ENCODE results near the gene SPN. TPM values are rescaled to one million over a fixed set of nuclear protein-coding genes. Genes with fewer than 3 reads are reported as not detected.
A peak's percentile ranks its signal among the peaks of the same experiment; 100 is the strongest.

SPN gene
- total and polyA plus RNA-seq, 9 of the 15 experiments (the other 6 are each of a cell fraction or from before 2014, with no cell fraction given), result 24.3 to 225 (median 79.4) TPM

DNA sequence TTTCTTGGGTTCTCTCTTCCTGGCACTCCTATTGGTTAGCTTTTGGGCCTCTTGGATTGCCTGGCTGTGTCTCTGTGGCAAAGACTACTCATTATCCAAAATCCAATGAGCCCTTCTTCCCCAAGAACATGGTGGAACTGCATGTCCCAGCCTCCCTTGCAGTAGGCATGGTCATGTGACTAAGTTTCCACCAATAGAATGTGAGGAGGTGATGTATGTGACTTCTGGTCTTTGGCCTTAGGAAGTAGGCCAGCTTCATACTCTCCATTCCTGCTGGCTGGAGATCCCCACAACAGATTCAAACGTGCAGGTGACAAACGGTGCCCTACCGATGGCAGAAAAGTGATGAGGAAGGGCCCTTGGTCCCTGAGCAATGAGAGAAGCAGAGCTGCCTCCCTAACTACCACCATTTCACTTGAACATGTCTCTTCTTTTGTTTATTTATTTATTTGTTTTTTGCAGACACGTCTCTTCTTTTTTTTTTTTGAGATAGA is 17.3 kb upstream of the SPN start (continued):
- TF ChIP-seq HMGN3 (IDR thresholded peaks at IDR 0.05; ENCODE audit: borderline replicate concordance, extremely low read depth, insufficient read length, low read depth, low read length) (no peak), HDAC6 (IDR thresholded peaks at IDR 0.05; ENCODE audit: low read depth, low read length) (no peak), KAT7 (CRISPR knock-in tag; IDR thresholded peaks at IDR 0.05; ENCODE audit: borderline replicate concordance) (no peak), JUND (IDR thresholded peaks at IDR 0.05; ENCODE audit: borderline replicate concordance, low read depth, low read length) (peak; percentile 28; the same call in 1 of the 2 replicates), JUND (tag; IDR thresholded peaks at IDR 0.05; ENCODE audit: borderline replicate concordance, low read depth, low read length) (no peak; the same call in 2 of the 3 replicates), PHTF2 (CRISPR knock-in tag; IDR thresholded peaks at IDR 0.05) (no peak), ETS2 (tag; IDR thresholded peaks at IDR 0.05; ENCODE audit: borderline replicate concordance, poor library complexity, severe bottlenecking) (no peak), RFX5 (IDR thresholded peaks at IDR 0.05; ENCODE audit: low read depth, low read length) (no peak), HNRNPUL1 (IDR thresholded peaks at IDR 0.05; ENCODE audit: low read length) (no peak), CAMTA2 (CRISPR knock-in tag; conservative IDR thresholded peaks at IDR 0.05) (no peak), CEBPG (CRISPR knock-in tag; IDR thresholded peaks at IDR 0.05) (no peak), CEBPG (tag; conservative IDR thresholded peaks at IDR 0.05 in 1 of 2, IDR thresholded peaks at IDR 0.05 in 1 of 2) (no peak), U2AF1 (optimal IDR thresholded peaks at IDR 0.05; ENCODE audit: low read depth, low read length) (no peak), SRF (CRISPR knock-in tag; IDR thresholded peaks at IDR 0.05) (no peak; a peak in 1 of 4 replicates), RBM17 (IDR thresholded peaks at IDR 0.05; ENCODE audit: borderline replicate concordance, low read depth, low read length) (no peak), ZNF217 (CRISPR knock-in tag; IDR thresholded peaks at IDR 0.05) (no peak), ZSCAN32 (CRISPR knock-in tag; IDR thresholded peaks at IDR 0.05) (no peak), FOXJ3 (CRISPR knock-in tag; IDR thresholded peaks at IDR 0.05) (no peak), XRCC4 (IDR thresholded peaks at IDR 0.05; ENCODE audit: extremely low read depth, insufficient read depth, insufficient read length) (no peak), NFYB (IDR thresholded peaks at IDR 0.05; ENCODE audit: extremely low read depth, insufficient read length) (peak; percentile 79)
- TF ChIP-seq, protein P1, sequence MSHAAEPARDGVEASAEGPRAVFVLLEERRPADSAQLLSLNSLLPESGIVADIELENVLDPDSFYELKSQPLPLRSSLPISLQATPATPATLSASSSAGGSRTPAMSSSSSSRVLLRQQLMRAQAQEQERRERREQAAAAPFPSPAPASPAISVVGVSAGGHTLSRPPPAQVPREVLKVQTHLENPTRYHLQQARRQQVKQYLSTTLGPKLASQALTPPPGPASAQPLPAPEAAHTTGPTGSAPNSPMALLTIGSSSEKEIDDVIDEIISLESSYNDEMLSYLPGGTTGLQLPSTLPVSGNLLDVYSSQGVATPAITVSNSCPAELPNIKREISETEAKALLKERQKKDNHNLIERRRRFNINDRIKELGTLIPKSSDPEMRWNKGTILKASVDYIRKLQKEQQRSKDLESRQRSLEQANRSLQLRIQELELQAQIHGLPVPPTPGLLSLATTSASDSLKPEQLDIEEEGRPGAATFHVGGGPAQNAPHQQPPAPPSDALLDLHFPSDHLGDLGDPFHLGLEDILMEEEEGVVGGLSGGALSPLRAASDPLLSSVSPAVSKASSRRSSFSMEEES (CRISPR knock-in tag; IDR thresholded peaks at IDR 0.05), result peak; percentile 99
- TF ChIP-seq, protein P2, sequence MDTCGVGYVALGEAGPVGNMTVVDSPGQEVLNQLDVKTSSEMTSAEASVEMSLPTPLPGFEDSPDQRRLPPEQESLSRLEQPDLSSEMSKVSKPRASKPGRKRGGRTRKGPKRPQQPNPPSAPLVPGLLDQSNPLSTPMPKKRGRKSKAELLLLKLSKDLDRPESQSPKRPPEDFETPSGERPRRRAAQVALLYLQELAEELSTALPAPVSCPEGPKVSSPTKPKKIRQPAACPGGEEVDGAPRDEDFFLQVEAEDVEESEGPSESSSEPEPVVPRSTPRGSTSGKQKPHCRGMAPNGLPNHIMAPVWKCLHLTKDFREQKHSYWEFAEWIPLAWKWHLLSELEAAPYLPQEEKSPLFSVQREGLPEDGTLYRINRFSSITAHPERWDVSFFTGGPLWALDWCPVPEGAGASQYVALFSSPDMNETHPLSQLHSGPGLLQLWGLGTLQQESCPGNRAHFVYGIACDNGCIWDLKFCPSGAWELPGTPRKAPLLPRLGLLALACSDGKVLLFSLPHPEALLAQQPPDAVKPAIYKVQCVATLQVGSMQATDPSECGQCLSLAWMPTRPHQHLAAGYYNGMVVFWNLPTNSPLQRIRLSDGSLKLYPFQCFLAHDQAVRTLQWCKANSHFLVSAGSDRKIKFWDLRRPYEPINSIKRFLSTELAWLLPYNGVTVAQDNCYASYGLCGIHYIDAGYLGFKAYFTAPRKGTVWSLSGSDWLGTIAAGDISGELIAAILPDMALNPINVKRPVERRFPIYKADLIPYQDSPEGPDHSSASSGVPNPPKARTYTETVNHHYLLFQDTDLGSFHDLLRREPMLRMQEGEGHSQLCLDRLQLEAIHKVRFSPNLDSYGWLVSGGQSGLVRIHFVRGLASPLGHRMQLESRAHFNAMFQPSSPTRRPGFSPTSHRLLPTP (IDR thresholded peaks at IDR 0.05; ENCODE audit: borderline replicate concordance, extremely low read depth, insufficient read length), result no peak
